PFSK-1 (cell line): ENCODE measurements around the gene SLC16A14.

ENCODE experiments used
- FOXP2 ChIP-seq: optimal IDR thresholded peaks from 2 replicates; pipeline ENCODE3; 2011; ENCODE audit warnings: borderline replicate concordance, control low read depth, inconsistent platforms; ENCODE audit not compliant: insufficient read depth; ENCODE audit errors: extremely low read length, extremely low read depth
- POLR2AphosphoS5 ChIP-seq: IDR thresholded peaks from 2 replicates; pipeline ENCODE4 v1.6.1; 2012; ENCODE audit warnings: low read depth, mild to moderate bottlenecking, control low read depth, low read length, moderate library complexity
- SIN3A ChIP-seq: IDR thresholded peaks from 2 replicates; pipeline ENCODE4 v1.6.1; 2012; ENCODE audit warnings: mild to moderate bottlenecking, low read length, moderate library complexity, borderline replicate concordance; ENCODE audit not compliant: insufficient read depth
- TAF1 ChIP-seq: IDR thresholded peaks from 2 replicates; pipeline ENCODE4 v1.6.1; 2012; ENCODE audit warnings: low read length, control low read depth, borderline replicate concordance; ENCODE audit not compliant: insufficient read depth
- TF ChIP-seq, protein P1 (sequence below), 2 experiments: IDR thresholded peaks; 2 replicates each; pipeline versions ENCODE4 v1.6.1 to v1.8.0; 2011 to 2012; ENCODE audit warnings: low read depth in 2 of 2, low read length in 2 of 2, control low read depth in 1 of 2, inconsistent platforms in 1 of 2, mild to moderate bottlenecking in 1 of 2, moderate library complexity in 1 of 2; ENCODE audit not compliant: insufficient read depth in 1 of 2

SLC16A14 gene

DNA sequence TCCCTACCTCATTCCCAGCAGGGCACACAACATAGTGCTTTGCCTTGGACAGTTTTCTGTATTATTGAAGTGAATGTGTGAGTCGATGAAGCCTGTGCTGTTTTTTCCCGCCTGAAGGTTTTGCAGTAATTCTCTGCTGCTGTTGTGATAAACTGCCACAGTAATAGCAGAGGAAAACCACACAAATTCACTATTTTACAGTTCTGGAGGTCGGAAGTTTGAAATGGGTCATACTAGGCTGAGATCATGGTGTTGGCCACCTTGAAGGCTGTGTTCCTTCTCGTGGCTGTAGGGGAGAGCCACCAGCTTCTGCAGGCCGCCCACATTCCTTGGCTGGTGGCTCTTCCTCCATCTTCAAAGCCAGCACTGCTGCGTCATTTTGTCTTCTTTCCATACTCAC, 678 bp upstream of the SLC16A14 start:
- TF ChIP-seq, protein P1, sequence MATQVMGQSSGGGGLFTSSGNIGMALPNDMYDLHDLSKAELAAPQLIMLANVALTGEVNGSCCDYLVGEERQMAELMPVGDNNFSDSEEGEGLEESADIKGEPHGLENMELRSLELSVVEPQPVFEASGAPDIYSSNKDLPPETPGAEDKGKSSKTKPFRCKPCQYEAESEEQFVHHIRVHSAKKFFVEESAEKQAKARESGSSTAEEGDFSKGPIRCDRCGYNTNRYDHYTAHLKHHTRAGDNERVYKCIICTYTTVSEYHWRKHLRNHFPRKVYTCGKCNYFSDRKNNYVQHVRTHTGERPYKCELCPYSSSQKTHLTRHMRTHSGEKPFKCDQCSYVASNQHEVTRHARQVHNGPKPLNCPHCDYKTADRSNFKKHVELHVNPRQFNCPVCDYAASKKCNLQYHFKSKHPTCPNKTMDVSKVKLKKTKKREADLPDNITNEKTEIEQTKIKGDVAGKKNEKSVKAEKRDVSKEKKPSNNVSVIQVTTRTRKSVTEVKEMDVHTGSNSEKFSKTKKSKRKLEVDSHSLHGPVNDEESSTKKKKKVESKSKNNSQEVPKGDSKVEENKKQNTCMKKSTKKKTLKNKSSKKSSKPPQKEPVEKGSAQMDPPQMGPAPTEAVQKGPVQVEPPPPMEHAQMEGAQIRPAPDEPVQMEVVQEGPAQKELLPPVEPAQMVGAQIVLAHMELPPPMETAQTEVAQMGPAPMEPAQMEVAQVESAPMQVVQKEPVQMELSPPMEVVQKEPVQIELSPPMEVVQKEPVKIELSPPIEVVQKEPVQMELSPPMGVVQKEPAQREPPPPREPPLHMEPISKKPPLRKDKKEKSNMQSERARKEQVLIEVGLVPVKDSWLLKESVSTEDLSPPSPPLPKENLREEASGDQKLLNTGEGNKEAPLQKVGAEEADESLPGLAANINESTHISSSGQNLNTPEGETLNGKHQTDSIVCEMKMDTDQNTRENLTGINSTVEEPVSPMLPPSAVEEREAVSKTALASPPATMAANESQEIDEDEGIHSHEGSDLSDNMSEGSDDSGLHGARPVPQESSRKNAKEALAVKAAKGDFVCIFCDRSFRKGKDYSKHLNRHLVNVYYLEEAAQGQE (IDR thresholded peaks at IDR 0.05; ENCODE audit: insufficient read depth in 1 of 2, low read depth in 2 of 2, low read length in 2 of 2), result no peak
- no peak for TF ChIP-seq POLR2AphosphoS5
- no peak for TF ChIP-seq TAF1
- TF ChIP-seq FOXP2, result no peak
- no peak for TF ChIP-seq SIN3A

DNA sequence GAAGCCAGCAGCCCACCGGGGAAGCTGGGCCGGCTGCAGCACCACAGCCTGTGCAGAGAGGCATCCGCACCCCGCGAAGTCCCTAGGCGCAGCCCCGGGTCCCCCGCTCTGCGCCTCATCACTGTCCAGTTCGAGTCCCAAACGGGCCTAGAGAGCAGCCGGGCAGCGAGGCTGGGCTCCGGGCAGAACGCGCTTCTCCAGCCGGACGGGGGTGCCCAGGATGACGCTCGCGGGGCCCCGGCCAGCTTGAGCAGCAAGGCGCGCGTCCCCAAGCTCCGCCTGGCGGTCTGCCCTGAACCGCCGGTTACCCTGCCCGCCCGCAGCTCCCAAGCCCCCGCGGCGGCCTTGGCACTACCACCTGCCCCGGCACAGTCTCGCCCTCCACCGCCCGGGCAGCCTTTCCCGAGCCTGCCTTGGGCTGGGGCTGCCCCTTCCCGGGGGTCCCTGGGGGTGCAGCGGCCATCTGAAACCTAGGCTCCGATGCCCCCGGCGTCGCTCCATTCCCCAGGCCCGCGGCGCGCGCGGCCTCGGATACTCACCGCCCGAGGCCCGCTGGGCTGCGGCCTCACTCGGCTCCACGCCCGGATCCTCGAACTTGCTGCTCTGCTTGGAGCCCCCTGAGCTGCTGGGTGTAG, 591 bp downstream of the SLC16A14 start:
- TF ChIP-seq, protein P1 (IDR thresholded peaks at IDR 0.05; ENCODE audit: insufficient read depth in 1 of 2, low read depth in 2 of 2, low read length in 2 of 2), result no peak
- TF ChIP-seq TAF1 (no peak), FOXP2 (no peak), SIN3A (no peak), POLR2AphosphoS5 (no peak)

DNA sequence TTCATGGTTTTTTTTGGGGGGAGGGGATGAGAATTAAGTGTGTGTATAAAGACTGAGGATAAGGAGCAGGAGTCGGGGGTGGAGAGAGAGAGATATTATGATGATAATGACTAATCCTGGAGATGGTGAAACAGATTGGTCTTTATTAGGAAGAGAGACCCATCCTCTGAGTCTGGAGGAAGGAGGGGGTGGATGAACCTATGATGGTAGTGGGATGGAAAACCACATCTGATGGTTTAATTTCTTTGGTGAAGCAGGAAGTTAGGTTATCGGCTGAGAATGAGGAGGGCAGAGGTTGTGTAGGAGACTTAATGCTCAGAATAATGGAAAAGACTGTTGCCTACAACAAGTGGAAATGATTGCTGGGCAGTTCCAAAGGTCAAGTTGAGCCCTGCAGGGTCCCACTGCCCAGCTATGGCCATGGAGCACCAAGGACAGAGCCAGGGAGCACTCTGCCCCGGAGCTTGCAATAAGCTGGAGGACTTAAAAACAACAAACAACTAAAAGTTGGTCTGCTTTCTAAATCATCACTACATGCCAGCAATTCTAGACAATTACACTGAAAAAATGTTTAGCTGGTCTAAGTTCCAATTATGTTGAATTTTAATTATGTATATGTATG, 7.9 kb downstream of the SLC16A14 start:
- TF ChIP-seq FOXP2 (no peak), TAF1 (no peak), POLR2AphosphoS5 (no peak)
- TF ChIP-seq, protein P1 (IDR thresholded peaks at IDR 0.05; ENCODE audit: insufficient read depth in 1 of 2, low read depth in 2 of 2, low read length in 2 of 2), result peak in 1 of 2 experiments; percentile 43; a peak in 1 of 4 replicates

DNA sequence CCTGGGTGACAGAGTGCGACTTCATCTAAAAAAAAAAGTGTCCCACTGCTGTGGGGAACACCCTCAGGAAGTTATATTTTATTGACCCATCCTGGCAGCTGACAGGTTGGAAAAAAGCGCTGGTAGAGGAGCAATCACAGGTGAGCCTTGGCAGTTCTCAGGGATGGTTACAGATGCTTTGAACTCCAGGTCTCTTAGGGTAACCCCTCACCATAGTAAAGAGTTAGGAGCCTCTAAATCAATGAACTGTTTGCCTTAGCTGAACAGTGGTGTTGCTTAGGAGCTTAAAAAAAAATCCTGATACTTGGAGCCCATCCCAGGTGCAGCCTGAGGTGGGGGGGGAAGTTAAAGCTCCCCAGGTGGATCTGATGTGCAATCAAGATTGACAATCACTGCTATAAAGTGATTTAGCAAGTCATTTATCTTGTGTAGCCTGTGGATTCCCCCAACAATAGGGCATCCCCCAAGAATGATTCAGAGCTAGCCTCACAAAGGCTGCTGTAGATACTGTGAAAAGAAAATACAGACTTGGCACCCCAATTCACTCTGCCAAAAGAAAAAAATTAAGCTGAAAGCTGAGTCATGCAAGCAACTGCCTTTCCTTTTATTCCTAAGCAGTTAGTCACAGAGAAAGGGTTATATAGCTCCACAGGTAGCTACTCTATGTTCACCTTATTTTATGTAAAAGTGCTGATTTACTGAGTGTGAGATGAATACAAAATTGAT, 14.8 kb downstream of the SLC16A14 start:
- no peak for TF ChIP-seq SIN3A
- TF ChIP-seq, protein P1 (IDR thresholded peaks at IDR 0.05; ENCODE audit: insufficient read depth in 1 of 2, low read depth in 2 of 2, low read length in 2 of 2), result no peak
- no peak for TF ChIP-seq POLR2AphosphoS5
- no peak for TF ChIP-seq TAF1
- TF ChIP-seq FOXP2, result no peak
